ENCODE measurements around the gene TMC6.
"Not testable (repeated sequence)": the region's sequence is repeated elsewhere in the genome, so short reads cannot be mapped to it uniquely, and the experiment has no call there.

The TMC6 gene

DNA sequence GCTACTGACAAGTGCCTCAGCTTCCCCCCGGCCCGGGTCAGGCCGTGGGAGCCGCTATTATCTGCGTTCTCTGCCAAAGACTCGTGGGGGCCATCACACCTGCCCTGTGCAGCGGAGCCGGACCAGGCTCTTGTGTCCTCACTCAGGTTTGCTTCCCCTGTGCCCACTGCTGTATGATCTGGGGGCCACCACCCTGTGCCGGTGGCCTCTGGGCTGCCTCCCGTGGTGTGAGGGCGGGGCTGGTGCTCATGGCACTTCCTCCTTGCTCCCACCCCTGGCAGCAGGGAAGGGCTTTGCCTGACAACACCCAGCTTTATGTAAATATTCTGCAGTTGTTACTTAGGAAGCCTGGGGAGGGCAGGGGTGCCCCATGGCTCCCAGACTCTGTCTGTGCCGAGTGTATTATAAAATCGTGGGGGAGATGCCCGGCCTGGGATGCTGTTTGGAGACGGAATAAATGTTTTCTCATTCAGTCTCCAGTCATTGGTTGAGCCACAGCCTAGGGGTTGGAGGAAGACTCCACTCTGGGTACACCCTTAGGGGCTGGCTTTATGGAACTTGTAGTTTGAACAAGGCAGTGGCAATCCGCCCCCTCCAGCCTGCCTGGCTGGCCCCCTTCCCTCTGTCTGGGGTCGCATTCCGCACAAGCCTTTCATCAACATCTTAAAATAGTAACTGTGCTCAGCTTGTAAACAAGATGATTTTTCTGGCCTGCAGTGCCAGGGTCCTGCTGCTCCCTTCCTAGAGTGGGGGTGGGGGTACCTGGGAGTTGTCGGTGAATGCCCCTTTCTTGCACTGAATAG, 43.9 kb upstream of the TMC6 start:
- Histone ChIP-seq H3K4me3 (ENCODE audit: low read length) (peak overlapping the region; percentile 80), H3K36me3 (ENCODE audit: control insufficient read depth, low read length) (peaks cover 85% of the 10 kb centered on the region), H3K4me1 (ENCODE audit: control insufficient read depth, low read length) (peaks cover 88% of the 10 kb centered on the region), H3K79me2 (ENCODE audit: control insufficient read depth, low read length) (peaks cover 60% of the 10 kb centered on the region), H3K9me2 (replicated peaks; ENCODE audit: control insufficient read depth, low read length) (no peaks in the 10 kb centered on the region), H4K20me1 (ENCODE audit: control insufficient read depth, insufficient read depth, low read depth, low read length) (peaks cover 19% of the 10 kb centered on the region), H3K27me3 (ENCODE audit: control insufficient read depth, low read length) (no peaks in the 10 kb centered on the region), H3K9me3 (ENCODE audit: control insufficient read depth, insufficient read depth, low read length) (no peaks in the 10 kb centered on the region), H3K27ac (ENCODE audit: low read depth, low read length) (peak overlapping the region; percentile 65), H3K4me2 (ENCODE audit: low read length) (peak overlapping the region; percentile 94), H3F3A (ENCODE audit: control insufficient read depth, insufficient read depth) (peaks cover 23% of the 10 kb centered on the region)
- no peak for TF ChIP-seq EZH2phosphoT487 (IDR thresholded peaks at IDR 0.05; ENCODE audit: borderline replicate concordance, low read length)
- TF ChIP-seq, protein P1, sequence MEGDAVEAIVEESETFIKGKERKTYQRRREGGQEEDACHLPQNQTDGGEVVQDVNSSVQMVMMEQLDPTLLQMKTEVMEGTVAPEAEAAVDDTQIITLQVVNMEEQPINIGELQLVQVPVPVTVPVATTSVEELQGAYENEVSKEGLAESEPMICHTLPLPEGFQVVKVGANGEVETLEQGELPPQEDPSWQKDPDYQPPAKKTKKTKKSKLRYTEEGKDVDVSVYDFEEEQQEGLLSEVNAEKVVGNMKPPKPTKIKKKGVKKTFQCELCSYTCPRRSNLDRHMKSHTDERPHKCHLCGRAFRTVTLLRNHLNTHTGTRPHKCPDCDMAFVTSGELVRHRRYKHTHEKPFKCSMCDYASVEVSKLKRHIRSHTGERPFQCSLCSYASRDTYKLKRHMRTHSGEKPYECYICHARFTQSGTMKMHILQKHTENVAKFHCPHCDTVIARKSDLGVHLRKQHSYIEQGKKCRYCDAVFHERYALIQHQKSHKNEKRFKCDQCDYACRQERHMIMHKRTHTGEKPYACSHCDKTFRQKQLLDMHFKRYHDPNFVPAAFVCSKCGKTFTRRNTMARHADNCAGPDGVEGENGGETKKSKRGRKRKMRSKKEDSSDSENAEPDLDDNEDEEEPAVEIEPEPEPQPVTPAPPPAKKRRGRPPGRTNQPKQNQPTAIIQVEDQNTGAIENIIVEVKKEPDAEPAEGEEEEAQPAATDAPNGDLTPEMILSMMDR (IDR thresholded peaks at IDR 0.05; ENCODE audit: low read depth, low read length, poor library complexity, severe bottlenecking): no peak

DNA sequence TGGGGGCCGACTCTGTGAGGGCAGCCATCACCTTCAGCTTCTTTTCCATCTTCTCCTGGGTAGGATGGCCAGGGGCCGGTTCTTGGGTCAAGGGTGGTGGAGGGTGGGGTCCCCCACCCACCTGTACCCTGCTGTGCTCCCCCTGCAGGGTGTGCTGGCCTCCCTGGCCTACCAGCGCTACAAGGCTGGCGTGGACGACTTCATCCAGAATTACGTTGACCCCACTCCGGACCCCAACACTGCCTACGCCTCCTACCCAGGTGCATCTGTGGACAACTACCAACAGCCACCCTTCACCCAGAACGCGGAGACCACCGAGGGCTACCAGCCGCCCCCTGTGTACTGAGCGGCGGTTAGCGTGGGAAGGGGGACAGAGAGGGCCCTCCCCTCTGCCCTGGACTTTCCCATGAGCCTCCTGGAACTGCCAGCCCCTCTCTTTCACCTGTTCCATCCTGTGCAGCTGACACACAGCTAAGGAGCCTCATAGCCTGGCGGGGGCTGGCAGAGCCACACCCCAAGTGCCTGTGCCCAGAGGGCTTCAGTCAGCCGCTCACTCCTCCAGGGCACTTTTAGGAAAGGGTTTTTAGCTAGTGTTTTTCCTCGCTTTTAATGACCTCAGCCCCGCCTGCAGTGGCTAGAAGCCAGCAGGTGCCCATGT, 43.2 kb upstream of the TMC6 start:
- not testable (repeated sequence) for H3K9me2 ChIP-seq (replicated peaks; ENCODE audit: control insufficient read depth, low read length); H3K27me3 ChIP-seq (ENCODE audit: control insufficient read depth, low read length); H3K9me3 ChIP-seq (ENCODE audit: control insufficient read depth, insufficient read depth, low read length)
- peak overlapping the region; percentile 94 for H3K4me2 ChIP-seq (ENCODE audit: low read length)
- peaks cover 19% of the 10 kb centered on the region for H3F3A ChIP-seq (ENCODE audit: control insufficient read depth, insufficient read depth)
- peak overlapping the region; percentile 80 for H3K4me3 ChIP-seq (ENCODE audit: low read length)
- H3K36me3 ChIP-seq (ENCODE audit: control insufficient read depth, low read length): peaks cover 78% of the 10 kb centered on the region
- H3K79me2 ChIP-seq (ENCODE audit: control insufficient read depth, low read length): peaks cover 60% of the 10 kb centered on the region
- H3K4me1 ChIP-seq (ENCODE audit: control insufficient read depth, low read length): peaks cover 81% of the 10 kb centered on the region
- peaks cover 19% of the 10 kb centered on the region for H4K20me1 ChIP-seq (ENCODE audit: control insufficient read depth, insufficient read depth, low read depth, low read length)
- peak overlapping the region; percentile 65 for H3K27ac ChIP-seq (ENCODE audit: low read depth, low read length)

DNA sequence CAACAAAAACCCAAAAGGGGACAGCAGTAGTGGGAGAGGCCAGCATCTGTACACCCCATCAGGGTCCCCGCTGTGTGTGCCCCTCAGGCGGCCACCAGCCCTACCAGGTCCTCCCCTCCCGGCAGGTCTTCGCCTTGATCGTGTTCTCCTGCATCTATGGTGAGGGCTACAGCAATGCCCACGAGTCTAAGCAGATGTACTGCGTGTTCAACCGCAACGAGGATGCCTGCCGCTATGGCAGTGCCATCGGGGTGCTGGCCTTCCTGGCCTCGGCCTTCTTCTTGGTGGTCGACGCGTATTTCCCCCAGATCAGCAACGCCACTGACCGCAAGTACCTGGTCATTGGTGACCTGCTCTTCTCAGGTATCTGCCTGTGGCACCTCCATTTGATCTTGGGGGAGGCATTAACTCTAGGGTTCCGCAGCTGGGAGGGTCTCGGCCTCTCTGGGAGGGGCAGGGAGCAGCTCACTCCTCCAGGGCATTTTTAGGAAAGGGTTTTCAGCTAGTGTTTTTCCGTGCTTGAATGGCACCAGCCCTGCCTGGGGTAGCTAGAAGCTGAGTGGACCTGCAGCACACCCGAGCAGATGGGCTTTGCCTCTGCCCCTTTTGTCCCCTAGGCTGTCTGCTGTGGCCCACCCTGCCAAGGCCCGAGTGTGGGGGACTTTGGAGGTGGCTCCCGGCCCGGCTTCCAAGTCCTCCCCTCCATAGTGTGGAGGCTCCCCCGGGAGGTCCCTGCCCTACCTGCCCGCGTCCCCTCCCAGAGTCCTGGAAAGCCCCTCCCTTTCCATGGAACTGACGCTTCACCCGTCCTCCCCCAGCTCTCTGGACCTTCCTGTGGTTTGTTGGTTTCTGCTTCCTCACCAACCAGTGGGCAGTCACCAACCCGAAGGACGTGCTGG, 42.4 kb upstream of the TMC6 start:
- Histone ChIP-seq H3K9me2 (replicated peaks; ENCODE audit: control insufficient read depth, low read length) (no peaks in the 10 kb centered on the region), H3K9me3 (ENCODE audit: control insufficient read depth, insufficient read depth, low read length) (no peaks in the 10 kb centered on the region), H3K4me1 (ENCODE audit: control insufficient read depth, low read length) (peaks cover 81% of the 10 kb centered on the region), H4K20me1 (ENCODE audit: control insufficient read depth, insufficient read depth, low read depth, low read length) (peaks cover 15% of the 10 kb centered on the region), H3K27ac (ENCODE audit: low read depth, low read length) (peak overlapping the region; percentile 65), H3K4me3 (ENCODE audit: low read length) (peak overlapping the region; percentile 80), H3K4me2 (ENCODE audit: low read length) (peak overlapping the region; percentile 94), H3K79me2 (ENCODE audit: control insufficient read depth, low read length) (peaks cover 56% of the 10 kb centered on the region), H3K36me3 (ENCODE audit: control insufficient read depth, low read length) (peaks cover 71% of the 10 kb centered on the region), H3K27me3 (ENCODE audit: control insufficient read depth, low read length) (no peaks in the 10 kb centered on the region), H3F3A (ENCODE audit: control insufficient read depth, insufficient read depth) (peaks cover 19% of the 10 kb centered on the region)
- TF ChIP-seq, protein P1 (IDR thresholded peaks at IDR 0.05; ENCODE audit: low read depth, low read length, poor library complexity, severe bottlenecking): no peak
- no peak for TF ChIP-seq EZH2phosphoT487 (IDR thresholded peaks at IDR 0.05; ENCODE audit: borderline replicate concordance, low read length)
